ENCODE results near the gene KIAA0513.

GRCh38 chr16:85136702-85137322 is 109.2 kb downstream of the KIAA0513 start:
- TF ChIP-seq POLR2A (IDR thresholded peaks at IDR 0.05) (no peak), CTCF (IDR thresholded peaks at IDR 0.05) (no peak)

Measured in body of pancreas (tissue), 4 donors.